Thyroid gland (tissue), 4 donors: Measurements from ENCODE around the gene ERAS. TPM values are rescaled to one million over a fixed set of nuclear protein-coding genes. Genes with fewer than 3 reads are reported as not detected.

ENCODE experiments used
- DNase-seq, 2 donors: peaks; one replicate each; pipeline ENCODE4 v3.0.0-alpha.2; 2019
- H3K27ac ChIP-seq, 3 donors: fragments of 200-600 bp; sonication (generic); 1 replicate in 2 of 3; 2 replicates in 1 of 3; pipeline ENCODE4 v1.5.1; 2016 to 2019; ENCODE audit warnings: mild to moderate bottlenecking in 1 of 3, moderate library complexity in 1 of 3
- H3K27me3 ChIP-seq: fragments of 200-600 bp; sonication (generic); one replicate; pipeline ENCODE4 v1.5.1; 2019
- H3K36me3 ChIP-seq, 2 donors: fragments of 200-600 bp; sonication (generic); one replicate each; pipeline ENCODE4 v1.5.1; 2016 to 2019
- H3K4me1 ChIP-seq, 2 donors: fragments of 200-600 bp; sonication (generic); one replicate each; pipeline ENCODE4 v1.5.1; 2017 to 2019
- H3K4me3 ChIP-seq, 3 donors: fragments of 200-600 bp; sonication (generic); replicated peaks in 1 of 3; 1 replicate in 2 of 3; 2 replicates in 1 of 3; pipeline ENCODE4 v1.5.1; 2016; ENCODE audit warnings: mild to moderate bottlenecking in 1 of 3
- H3K9me3 ChIP-seq: fragments of 200-600 bp; sonication (generic); one replicate; pipeline ENCODE4 v1.5.1; 2017
- POLR2A ChIP-seq, 2 donors: fragments of 450-650 bp; IDR thresholded peaks; one replicate each; pipeline ENCODE4 v1.6.1; 2017; ENCODE audit warnings: antibody characterized with exemption in 2 of 2, mild to moderate bottlenecking in 2 of 2, moderate library complexity in 1 of 2
- WGBS, 2 donors: methylation state at CpG; one replicate each; pipeline ENCODE4 v1.1.5; 2017; 5-methylcytosine and 5-hydroxymethylcytosine counted together
- intact Hi-C: fragments of 100-400 bp; cut with DNase I; formaldehyde crosslinking; loops from one replicate; pipeline ENCODE4 v1.15.1; 2023
- total RNA-seq, 4 donors: library from RNA; depleted of rRNA; stranded (reverse); fragments of >200 nt; gene quantifications; one replicate each; pipeline ENCODE4 v1.2.3, GENCODE V29; 2016
- TF ChIP-seq, protein P1 (sequence below), 6 experiments: fragments of 200-600 bp in 3 of 6; fragments of 450-650 bp in 3 of 6; sonication (generic) in 3 of 6; IDR thresholded peaks; one replicate each; pipeline ENCODE4 v1.5.1; 2016 to 2019; ENCODE audit warnings: antibody characterized with exemption in 6 of 6, mild to moderate bottlenecking in 2 of 6, inconsistent platforms in 1 of 6, moderate library complexity in 1 of 6

The ERAS gene
- total RNA-seq, 4 donors from 2014 or later, result not detected

GRCh38 chrX:48833542-48834138, 7.3 kb downstream of the ERAS start:
- no peak overlapping the region for H3K4me3 ChIP-seq
- H3K4me1 ChIP-seq, result peaks cover 0 to 5% of the 10 kb centered on the region in 2 donors
- no peak for DNase-seq
- H3K9me3 ChIP-seq, result no peaks in the 10 kb centered on the region
- intact Hi-C loops, result no loop called here
- H3K27ac ChIP-seq, result no peak overlapping the region
- no peaks in the 10 kb centered on the region for H3K27me3 ChIP-seq
- WGBS, 2 donors, result 31 to 36% methylated on average over 9 of the region's 9 CpGs
- H3K36me3 ChIP-seq, result no peaks in the 10 kb centered on the region
- no peak for TF ChIP-seq POLR2A (IDR thresholded peaks at IDR 0.05)
- TF ChIP-seq, protein P1, sequence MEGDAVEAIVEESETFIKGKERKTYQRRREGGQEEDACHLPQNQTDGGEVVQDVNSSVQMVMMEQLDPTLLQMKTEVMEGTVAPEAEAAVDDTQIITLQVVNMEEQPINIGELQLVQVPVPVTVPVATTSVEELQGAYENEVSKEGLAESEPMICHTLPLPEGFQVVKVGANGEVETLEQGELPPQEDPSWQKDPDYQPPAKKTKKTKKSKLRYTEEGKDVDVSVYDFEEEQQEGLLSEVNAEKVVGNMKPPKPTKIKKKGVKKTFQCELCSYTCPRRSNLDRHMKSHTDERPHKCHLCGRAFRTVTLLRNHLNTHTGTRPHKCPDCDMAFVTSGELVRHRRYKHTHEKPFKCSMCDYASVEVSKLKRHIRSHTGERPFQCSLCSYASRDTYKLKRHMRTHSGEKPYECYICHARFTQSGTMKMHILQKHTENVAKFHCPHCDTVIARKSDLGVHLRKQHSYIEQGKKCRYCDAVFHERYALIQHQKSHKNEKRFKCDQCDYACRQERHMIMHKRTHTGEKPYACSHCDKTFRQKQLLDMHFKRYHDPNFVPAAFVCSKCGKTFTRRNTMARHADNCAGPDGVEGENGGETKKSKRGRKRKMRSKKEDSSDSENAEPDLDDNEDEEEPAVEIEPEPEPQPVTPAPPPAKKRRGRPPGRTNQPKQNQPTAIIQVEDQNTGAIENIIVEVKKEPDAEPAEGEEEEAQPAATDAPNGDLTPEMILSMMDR (IDR thresholded peaks at IDR 0.05), result no peak

- H3K4me1 ChIP-seq, result peaks cover 0 to 5% of the 10 kb centered on the region in 2 donors
- TF ChIP-seq POLR2A (IDR thresholded peaks at IDR 0.05), result no peak
- TF ChIP-seq, protein P1 (IDR thresholded peaks at IDR 0.05), result no peak
- no peak for DNase-seq
- 20 to 40% methylated on average over 1 of the region's 7 CpGs for WGBS, 2 donors
- no peak overlapping the region for H3K4me3 ChIP-seq
- no peak overlapping the region for H3K27ac ChIP-seq
- no peaks in the 10 kb centered on the region for H3K27me3 ChIP-seq
- H3K9me3 ChIP-seq, result no peaks in the 10 kb centered on the region
- intact Hi-C loops, result no loop called here
- H3K36me3 ChIP-seq, result no peaks in the 10 kb centered on the region
Observed at GRCh38 chrX:48834383-48834709, 8.0 kb downstream of the ERAS start.

DNA sequence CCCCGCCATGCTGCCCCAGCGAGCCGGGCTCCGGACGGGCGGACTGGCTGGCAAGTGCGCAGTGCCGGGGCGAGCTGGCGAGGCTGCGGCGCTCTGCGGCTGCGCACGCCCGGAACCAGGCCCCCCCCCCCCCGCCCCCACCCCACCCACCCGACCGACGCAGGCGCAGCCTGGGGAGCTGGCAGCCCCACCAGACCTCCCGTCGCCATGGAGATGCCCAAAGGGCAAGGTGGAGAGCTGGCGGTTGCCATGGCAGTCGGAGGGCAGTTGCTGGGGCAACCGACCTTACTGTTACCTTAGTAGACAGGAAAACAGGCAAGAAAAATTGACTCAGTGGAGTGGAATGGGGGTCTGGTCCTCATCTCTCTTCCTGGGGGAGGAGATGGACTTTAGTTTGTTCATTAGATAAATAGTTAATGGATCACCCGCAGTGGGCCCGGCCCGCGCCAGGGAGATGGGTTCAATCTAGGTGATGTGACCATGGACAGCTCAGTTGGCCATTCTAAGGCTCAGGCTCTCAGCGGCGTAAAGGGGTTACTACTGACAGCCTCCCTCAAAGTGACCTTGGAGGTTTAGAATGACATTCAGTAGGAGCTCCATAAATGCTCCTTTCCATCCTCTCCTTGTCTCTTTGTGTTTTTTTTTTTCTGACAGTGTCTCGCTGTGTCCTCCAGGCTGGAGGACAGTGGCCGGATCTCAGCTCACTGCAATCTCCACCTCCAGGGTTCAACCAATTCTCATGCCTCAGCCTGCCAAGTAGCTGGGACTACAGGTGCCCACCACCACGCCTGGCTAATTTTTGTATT, 9.4 kb downstream of the ERAS start, which contains the start of gene PCSK1N:
Gene PCSK1N (minus strand): TSS at position 87 of the 806 bp plus-strand sequence. CDS start 78 bp downstream, at position 9.
- Histone ChIP-seq H3K27ac (no peak within 1 kb of the TSS), H3K4me3 (no peak within 1 kb of the TSS), H3K27me3 (no peaks in the 10 kb centered on the region), H3K4me1 (peaks cover 0 to 5% of the 10 kb centered on the region in 2 donors), H3K9me3 (no peaks in the 10 kb centered on the region), H3K36me3 (no peaks in the 10 kb centered on the region)
- intact Hi-C loops, result no loop called here
- TF ChIP-seq, protein P1 (IDR thresholded peaks at IDR 0.05), result no peak
- TF ChIP-seq POLR2A (IDR thresholded peaks at IDR 0.05), result no peak
- DNase-seq, result peak in 1 of 2 donors; percentile 11
- WGBS, 2 donors, result 42 to 49% methylated on average over 6 to 7 of the region's 35 CpGs

DNA sequence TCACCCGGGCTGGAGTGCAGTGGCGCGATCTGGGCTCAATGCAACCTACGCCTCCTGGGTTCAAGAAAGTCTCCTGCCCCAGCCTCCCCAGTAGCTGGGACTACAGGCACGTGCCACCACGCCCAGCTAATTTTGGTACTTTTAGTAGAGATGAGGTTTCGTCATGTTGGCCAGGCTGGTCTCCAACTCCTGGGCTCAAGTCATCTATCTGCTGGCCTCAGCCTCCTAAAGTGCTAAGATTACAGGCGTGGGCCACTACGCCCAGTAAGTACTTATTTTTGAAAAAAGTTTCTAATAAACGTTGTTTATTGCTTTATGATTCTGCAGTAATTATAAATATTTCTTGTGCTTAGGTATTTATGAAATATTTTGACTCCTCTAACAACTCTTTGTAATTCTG, 13.4 kb downstream of the ERAS start:
- intact Hi-C loops, result no loop called here
- TF ChIP-seq POLR2A (IDR thresholded peaks at IDR 0.05), result no peak
- TF ChIP-seq, protein P1 (IDR thresholded peaks at IDR 0.05), result no peak
- WGBS, 2 donors, result 90% methylated on average over 10 of the region's 10 CpGs
- DNase-seq, result no peak
- H3K27ac ChIP-seq, result no peak overlapping the region
- H3K4me3 ChIP-seq, result no peak overlapping the region
- H3K9me3 ChIP-seq, result no peaks in the 10 kb centered on the region
- H3K4me1 ChIP-seq, result peaks cover 0 to 5% of the 10 kb centered on the region in 2 donors
- H3K27me3 ChIP-seq, result no peaks in the 10 kb centered on the region
- no peaks in the 10 kb centered on the region for H3K36me3 ChIP-seq

- 80 to 86% methylated on average over 1 of the region's 1 CpG for WGBS, 2 donors
- Histone ChIP-seq H3K27ac (no peak overlapping the region), H3K4me3 (no peak overlapping the region), H3K4me1 (no peaks in the 10 kb centered on the region), H3K36me3 (no peaks in the 10 kb centered on the region), H3K9me3 (no peaks in the 10 kb centered on the region), H3K27me3 (no peaks in the 10 kb centered on the region)
- intact Hi-C loops, result no loop called here
- no peak for TF ChIP-seq POLR2A (IDR thresholded peaks at IDR 0.05)
- TF ChIP-seq, protein P1 (IDR thresholded peaks at IDR 0.05), result no peak
- no peak for DNase-seq
Observed at GRCh38 chrX:48848847-48849246, 22.5 kb downstream of the ERAS start.
